ENCODE results near the gene KCNIP4.

DNA sequence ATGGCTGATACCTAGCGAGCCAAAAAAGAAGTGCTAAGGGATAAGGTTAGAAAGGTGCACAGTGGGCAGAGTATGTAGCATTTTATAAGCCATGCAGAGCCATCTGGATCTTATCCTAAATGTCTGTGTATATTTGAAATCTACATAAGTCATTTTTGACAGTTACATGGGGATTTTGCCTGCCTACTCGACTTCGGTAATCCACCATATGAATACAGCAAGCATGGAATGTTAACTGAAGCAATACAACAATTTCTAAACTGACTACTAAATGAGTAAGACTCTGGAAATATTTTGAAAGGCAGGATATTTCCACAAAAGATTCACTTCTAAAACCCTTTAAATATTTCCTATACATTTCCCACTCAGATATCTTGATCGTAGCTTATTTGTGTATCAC, 122.5 kb downstream of the KCNIP4 start:
- TF ChIP-seq, protein P1, sequence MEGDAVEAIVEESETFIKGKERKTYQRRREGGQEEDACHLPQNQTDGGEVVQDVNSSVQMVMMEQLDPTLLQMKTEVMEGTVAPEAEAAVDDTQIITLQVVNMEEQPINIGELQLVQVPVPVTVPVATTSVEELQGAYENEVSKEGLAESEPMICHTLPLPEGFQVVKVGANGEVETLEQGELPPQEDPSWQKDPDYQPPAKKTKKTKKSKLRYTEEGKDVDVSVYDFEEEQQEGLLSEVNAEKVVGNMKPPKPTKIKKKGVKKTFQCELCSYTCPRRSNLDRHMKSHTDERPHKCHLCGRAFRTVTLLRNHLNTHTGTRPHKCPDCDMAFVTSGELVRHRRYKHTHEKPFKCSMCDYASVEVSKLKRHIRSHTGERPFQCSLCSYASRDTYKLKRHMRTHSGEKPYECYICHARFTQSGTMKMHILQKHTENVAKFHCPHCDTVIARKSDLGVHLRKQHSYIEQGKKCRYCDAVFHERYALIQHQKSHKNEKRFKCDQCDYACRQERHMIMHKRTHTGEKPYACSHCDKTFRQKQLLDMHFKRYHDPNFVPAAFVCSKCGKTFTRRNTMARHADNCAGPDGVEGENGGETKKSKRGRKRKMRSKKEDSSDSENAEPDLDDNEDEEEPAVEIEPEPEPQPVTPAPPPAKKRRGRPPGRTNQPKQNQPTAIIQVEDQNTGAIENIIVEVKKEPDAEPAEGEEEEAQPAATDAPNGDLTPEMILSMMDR (IDR thresholded peaks at IDR 0.05; ENCODE audit: insufficient read depth, low read length) = no peak
- TF ChIP-seq, protein P2, sequence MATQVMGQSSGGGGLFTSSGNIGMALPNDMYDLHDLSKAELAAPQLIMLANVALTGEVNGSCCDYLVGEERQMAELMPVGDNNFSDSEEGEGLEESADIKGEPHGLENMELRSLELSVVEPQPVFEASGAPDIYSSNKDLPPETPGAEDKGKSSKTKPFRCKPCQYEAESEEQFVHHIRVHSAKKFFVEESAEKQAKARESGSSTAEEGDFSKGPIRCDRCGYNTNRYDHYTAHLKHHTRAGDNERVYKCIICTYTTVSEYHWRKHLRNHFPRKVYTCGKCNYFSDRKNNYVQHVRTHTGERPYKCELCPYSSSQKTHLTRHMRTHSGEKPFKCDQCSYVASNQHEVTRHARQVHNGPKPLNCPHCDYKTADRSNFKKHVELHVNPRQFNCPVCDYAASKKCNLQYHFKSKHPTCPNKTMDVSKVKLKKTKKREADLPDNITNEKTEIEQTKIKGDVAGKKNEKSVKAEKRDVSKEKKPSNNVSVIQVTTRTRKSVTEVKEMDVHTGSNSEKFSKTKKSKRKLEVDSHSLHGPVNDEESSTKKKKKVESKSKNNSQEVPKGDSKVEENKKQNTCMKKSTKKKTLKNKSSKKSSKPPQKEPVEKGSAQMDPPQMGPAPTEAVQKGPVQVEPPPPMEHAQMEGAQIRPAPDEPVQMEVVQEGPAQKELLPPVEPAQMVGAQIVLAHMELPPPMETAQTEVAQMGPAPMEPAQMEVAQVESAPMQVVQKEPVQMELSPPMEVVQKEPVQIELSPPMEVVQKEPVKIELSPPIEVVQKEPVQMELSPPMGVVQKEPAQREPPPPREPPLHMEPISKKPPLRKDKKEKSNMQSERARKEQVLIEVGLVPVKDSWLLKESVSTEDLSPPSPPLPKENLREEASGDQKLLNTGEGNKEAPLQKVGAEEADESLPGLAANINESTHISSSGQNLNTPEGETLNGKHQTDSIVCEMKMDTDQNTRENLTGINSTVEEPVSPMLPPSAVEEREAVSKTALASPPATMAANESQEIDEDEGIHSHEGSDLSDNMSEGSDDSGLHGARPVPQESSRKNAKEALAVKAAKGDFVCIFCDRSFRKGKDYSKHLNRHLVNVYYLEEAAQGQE (IDR thresholded peaks at IDR 0.05; ENCODE audit: insufficient replicate concordance, low read depth) = no peak
- no peak for TF ChIP-seq POLR2AphosphoS5 (IDR thresholded peaks at IDR 0.05; ENCODE audit: low read depth)
- no peak for TF ChIP-seq GABPA (IDR thresholded peaks at IDR 0.05; ENCODE audit: low read depth)

All from HL-60 (cell line).